Ovary (tissue), 3 donors: ENCODE measurements around the gene CDKL1.

Source experiments
- CTCF ChIP-seq, 3 donors: fragments of 450-650 bp in 2 of 3; fragments of 200-600 bp in 1 of 3; IDR thresholded peaks; one replicate each; pipeline versions ENCODE4 v1.5.1 to v1.8.0; 2016 to 2022; ENCODE audit warnings: antibody characterized with exemption in 3 of 3, mild to moderate bottlenecking in 1 of 3
- EP300 ChIP-seq: sonication (generic); formaldehyde crosslinking; IDR thresholded peaks from one replicate; pipeline ENCODE4 v1.6.1; 2017; ENCODE audit warnings: antibody characterized with exemption
- POLR2A ChIP-seq: fragments of 450-650 bp; IDR thresholded peaks from one replicate; pipeline ENCODE4 v1.6.1; 2017; ENCODE audit warnings: antibody characterized with exemption, mild to moderate bottlenecking, moderate library complexity
- donor health status: DM: no; HTN: no; CAD: no.

- no peak for TF ChIP-seq CTCF (IDR thresholded peaks at IDR 0.05)
- TF ChIP-seq POLR2A = no peak
- TF ChIP-seq EP300 = no peak
Measured at GRCh38 chr14:50434528-50434927, 37.8 kb upstream of the CDKL1 start.
